ENCODE data around the gene PCDHGB3.
A peak's percentile ranks its signal among the peaks of the same experiment; 100 is the strongest.

DNA sequence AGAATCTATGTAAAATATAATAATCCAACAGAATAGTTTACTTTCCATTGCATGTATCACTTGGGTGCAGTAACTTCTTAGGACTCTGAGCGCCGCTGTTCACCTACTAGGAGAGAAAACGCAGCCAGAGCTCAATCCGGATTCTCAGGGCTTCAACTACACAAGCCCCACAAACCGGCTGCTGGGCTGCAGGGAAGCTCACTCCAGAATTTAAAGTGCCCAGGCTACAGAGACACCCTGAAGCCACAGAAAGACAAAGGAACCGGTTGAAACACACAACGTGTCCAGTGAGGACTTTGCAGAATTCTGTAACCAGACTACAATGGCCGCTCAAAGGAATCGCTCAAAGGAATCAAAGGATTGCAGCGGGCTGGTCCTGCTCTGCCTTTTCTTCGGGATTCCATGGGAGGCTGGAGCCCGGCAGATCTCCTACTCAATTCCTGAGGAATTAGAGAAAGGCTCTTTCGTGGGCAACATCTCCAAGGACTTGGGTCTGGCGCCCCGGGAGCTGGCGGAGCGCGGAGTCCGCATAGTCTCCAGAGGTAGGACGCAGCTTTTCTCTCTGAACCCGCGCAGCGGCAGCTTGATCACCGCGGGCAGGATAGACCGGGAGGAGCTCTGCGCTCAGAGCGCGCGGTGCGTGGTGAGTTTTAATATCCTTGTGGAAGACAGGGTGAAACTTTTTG lies 43.0 kb downstream of the PCDHGB3 start, which contains the start of gene PCDHGA10:
- no peak for TF ChIP-seq EP300 (IDR thresholded peaks at IDR 0.05; ENCODE audit: borderline replicate concordance in 1 of 2, low read depth in 1 of 2, low read length in 1 of 2)
- TF ChIP-seq, protein P1, sequence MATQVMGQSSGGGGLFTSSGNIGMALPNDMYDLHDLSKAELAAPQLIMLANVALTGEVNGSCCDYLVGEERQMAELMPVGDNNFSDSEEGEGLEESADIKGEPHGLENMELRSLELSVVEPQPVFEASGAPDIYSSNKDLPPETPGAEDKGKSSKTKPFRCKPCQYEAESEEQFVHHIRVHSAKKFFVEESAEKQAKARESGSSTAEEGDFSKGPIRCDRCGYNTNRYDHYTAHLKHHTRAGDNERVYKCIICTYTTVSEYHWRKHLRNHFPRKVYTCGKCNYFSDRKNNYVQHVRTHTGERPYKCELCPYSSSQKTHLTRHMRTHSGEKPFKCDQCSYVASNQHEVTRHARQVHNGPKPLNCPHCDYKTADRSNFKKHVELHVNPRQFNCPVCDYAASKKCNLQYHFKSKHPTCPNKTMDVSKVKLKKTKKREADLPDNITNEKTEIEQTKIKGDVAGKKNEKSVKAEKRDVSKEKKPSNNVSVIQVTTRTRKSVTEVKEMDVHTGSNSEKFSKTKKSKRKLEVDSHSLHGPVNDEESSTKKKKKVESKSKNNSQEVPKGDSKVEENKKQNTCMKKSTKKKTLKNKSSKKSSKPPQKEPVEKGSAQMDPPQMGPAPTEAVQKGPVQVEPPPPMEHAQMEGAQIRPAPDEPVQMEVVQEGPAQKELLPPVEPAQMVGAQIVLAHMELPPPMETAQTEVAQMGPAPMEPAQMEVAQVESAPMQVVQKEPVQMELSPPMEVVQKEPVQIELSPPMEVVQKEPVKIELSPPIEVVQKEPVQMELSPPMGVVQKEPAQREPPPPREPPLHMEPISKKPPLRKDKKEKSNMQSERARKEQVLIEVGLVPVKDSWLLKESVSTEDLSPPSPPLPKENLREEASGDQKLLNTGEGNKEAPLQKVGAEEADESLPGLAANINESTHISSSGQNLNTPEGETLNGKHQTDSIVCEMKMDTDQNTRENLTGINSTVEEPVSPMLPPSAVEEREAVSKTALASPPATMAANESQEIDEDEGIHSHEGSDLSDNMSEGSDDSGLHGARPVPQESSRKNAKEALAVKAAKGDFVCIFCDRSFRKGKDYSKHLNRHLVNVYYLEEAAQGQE (IDR thresholded peaks at IDR 0.05; ENCODE audit: low read depth, low read length), result no peak
- no peak for TF ChIP-seq MXI1 (IDR thresholded peaks at IDR 0.05; ENCODE audit: low read depth, low read length)
- TF ChIP-seq GABPA (IDR thresholded peaks at IDR 0.05; ENCODE audit: low read depth), result no peak
- peak; percentile 54 for TF ChIP-seq CTCF (IDR thresholded peaks at IDR 0.05)
- TF ChIP-seq ZBTB33 (IDR thresholded peaks at IDR 0.05; ENCODE audit: borderline replicate concordance, low read depth), result no peak
- no peak for TF ChIP-seq YY1 (IDR thresholded peaks at IDR 0.05; ENCODE audit: low read depth)
- TF ChIP-seq CHD2 (IDR thresholded peaks at IDR 0.05; ENCODE audit: low read length, partially characterized antibody), result no peak
- TF ChIP-seq, protein P2, sequence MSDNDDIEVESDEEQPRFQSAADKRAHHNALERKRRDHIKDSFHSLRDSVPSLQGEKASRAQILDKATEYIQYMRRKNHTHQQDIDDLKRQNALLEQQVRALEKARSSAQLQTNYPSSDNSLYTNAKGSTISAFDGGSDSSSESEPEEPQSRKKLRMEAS (IDR thresholded peaks at IDR 0.05; ENCODE audit: low read depth), result no peak

Data from SK-N-SH (cell line).